K562 (cell line): ENCODE measurements around the gene GRHPR.

Experiments used
- ZBTB7A ChIP-seq: IDR thresholded peaks from 2 replicates; pipeline ENCODE4 v1.6.1; 2011; ENCODE audit warnings: low read depth, mild to moderate bottlenecking, low read length, moderate library complexity, borderline replicate concordance; ENCODE audit not compliant: control insufficient read depth
- ZNF589 ChIP-seq: fragments of 200-800 bp; sonication (Bioruptor generic); IDR thresholded peaks from 2 replicates; pipeline ENCODE4 v1.6.1; 2016; ENCODE audit warnings: low read depth, missing genetic modification characterization, missing compliant biosample characterization
- TF ChIP-seq, protein P1 (sequence below), 3 experiments: IDR thresholded peaks in 2 of 3; conservative IDR thresholded peaks in 1 of 3; 2 replicates each; pipeline ENCODE4 v1.5.1; 2011 to 2012; ENCODE audit warnings: low read length in 3 of 3, mild to moderate bottlenecking in 3 of 3, control low read depth in 2 of 3, improper control_type of control experiment in 1 of 3, inconsistent platforms in 1 of 3, low read depth in 1 of 3, mixed read lengths in 1 of 3, moderate library complexity in 1 of 3; ENCODE audit not compliant: insufficient read depth in 2 of 3
- TF ChIP-seq, protein P2 (sequence below), 2 experiments: IDR thresholded peaks in 1 of 2; conservative IDR thresholded peaks in 1 of 2; 2 replicates each; pipeline ENCODE4 v1.6.1; 2016; ENCODE audit warnings: low read depth in 2 of 2, mild to moderate bottlenecking in 1 of 2, missing compliant biosample characterization in 1 of 2, missing genetic modification characterization in 1 of 2, moderate library complexity in 1 of 2

DNA sequence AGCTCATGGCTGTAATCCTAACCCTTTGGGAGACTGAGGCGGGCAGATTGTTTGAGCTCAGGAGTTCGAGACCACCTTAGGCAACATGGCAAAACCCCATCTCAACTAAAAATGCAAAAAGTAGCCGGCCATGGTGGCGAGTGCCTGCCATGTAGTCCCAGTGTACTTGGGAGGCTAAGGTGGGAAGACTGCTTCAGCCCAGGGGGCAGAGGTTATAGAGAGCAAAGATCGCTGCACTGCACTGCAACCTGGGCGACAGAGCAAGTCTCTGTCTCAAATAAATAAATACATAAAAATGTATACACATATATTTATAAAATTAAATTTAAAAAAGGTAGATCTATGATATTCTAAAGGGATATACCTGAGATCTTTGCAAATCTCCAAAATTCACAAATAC, 23.3 kb downstream of the GRHPR start:
- TF ChIP-seq, protein P1, sequence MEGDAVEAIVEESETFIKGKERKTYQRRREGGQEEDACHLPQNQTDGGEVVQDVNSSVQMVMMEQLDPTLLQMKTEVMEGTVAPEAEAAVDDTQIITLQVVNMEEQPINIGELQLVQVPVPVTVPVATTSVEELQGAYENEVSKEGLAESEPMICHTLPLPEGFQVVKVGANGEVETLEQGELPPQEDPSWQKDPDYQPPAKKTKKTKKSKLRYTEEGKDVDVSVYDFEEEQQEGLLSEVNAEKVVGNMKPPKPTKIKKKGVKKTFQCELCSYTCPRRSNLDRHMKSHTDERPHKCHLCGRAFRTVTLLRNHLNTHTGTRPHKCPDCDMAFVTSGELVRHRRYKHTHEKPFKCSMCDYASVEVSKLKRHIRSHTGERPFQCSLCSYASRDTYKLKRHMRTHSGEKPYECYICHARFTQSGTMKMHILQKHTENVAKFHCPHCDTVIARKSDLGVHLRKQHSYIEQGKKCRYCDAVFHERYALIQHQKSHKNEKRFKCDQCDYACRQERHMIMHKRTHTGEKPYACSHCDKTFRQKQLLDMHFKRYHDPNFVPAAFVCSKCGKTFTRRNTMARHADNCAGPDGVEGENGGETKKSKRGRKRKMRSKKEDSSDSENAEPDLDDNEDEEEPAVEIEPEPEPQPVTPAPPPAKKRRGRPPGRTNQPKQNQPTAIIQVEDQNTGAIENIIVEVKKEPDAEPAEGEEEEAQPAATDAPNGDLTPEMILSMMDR (IDR thresholded peaks at IDR 0.05 in 2 of 3, conservative IDR thresholded peaks at IDR 0.05 in 1 of 3; ENCODE audit: insufficient read depth in 2 of 3, low read depth in 1 of 3, low read length in 3 of 3), result no peak
- TF ChIP-seq ZNF589 (CRISPR knock-in tag) (no peak), ZBTB7A (no peak)
- TF ChIP-seq, protein P2, sequence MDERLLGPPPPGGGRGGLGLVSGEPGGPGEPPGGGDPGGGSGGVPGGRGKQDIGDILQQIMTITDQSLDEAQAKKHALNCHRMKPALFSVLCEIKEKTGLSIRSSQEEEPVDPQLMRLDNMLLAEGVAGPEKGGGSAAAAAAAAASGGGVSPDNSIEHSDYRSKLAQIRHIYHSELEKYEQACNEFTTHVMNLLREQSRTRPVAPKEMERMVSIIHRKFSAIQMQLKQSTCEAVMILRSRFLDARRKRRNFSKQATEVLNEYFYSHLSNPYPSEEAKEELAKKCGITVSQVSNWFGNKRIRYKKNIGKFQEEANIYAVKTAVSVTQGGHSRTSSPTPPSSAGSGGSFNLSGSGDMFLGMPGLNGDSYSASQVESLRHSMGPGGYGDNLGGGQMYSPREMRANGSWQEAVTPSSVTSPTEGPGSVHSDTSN (CRISPR knock-in tag; IDR thresholded peaks at IDR 0.05; ENCODE audit: low read depth), result no peak
- TF ChIP-seq, protein P2 (tag; conservative IDR thresholded peaks at IDR 0.05; ENCODE audit: low read depth), result no peak
